Measurements from ENCODE around the gene KICS2.

KICS2 gene

GRCh38 chr12:64236549-64236948 is 14.5 kb upstream of the KICS2 start:
- H3K27ac ChIP-seq = no peak overlapping the region
- no peak for TF ChIP-seq CTCF (conservative IDR thresholded peaks at IDR 0.05)

- no peak overlapping the region for H3K27ac ChIP-seq
- no peak for TF ChIP-seq CTCF (conservative IDR thresholded peaks at IDR 0.05)
Measured at GRCh38 chr12:64232196-64232595, 10.1 kb upstream of the KICS2 start.

GRCh38 chr12:64229796-64230195 is 7.7 kb upstream of the KICS2 start:
- no peak for TF ChIP-seq CTCF (conservative IDR thresholded peaks at IDR 0.05)
- H3K27ac ChIP-seq = no peak overlapping the region

- no peak overlapping the region for H3K27ac ChIP-seq
- no peak for TF ChIP-seq CTCF (conservative IDR thresholded peaks at IDR 0.05)
Measured at GRCh38 chr12:64229240-64229639, 7.1 kb upstream of the KICS2 start.

GRCh38 chr12:64225626-64226025 is 3.5 kb upstream of the KICS2 start:
- no peak overlapping the region for H3K27ac ChIP-seq
- TF ChIP-seq CTCF (conservative IDR thresholded peaks at IDR 0.05) = no peak

GRCh38 chr12:64221651-64222008 is 466 bp downstream of the KICS2 start:
- no peak for TF ChIP-seq CTCF (conservative IDR thresholded peaks at IDR 0.05)
- peak overlapping the region; percentile 78 for H3K27ac ChIP-seq

GRCh38 chr12:64220046-64220445 is 2.0 kb downstream of the KICS2 start:
- H3K27ac ChIP-seq = no peak overlapping the region
- TF ChIP-seq CTCF (conservative IDR thresholded peaks at IDR 0.05) = no peak

- no peak overlapping the region for H3K27ac ChIP-seq
- no peak for TF ChIP-seq CTCF (conservative IDR thresholded peaks at IDR 0.05)
Measured at GRCh38 chr12:64219145-64219544, 3.0 kb downstream of the KICS2 start.
